ENCODE data around the gene ZNF345.

Gene ZNF345

GRCh38 chr19:36918090-36918489, 67.4 kb downstream of the ZNF345 start:
- no peak for DNase-seq
